NCI-H510A (cell line): Measurements from ENCODE around the gene ELOVL4.

Experiments used
- DNase-seq: peaks from one replicate; lab custom pipeline; 2025; lab: John Stamatoyannopoulos, UW

Gene ELOVL4

DNA sequence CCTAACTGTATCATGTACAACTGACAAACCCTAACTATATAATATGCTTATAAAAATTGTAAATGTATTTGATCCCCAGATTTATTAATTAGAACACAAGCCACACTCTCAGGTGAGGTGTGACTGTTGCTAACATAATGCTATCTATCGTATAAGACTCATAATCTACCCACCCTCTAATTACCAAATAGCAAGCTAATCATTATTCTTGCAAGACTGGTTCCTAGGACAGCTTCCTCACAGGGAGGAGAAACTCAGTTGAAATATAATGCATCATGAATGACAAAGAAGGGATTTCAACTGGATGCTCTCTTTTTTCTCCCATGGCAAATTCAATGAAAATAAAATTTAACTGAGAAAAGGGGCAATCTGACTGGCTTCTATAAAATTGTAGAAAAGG, 35.4 kb downstream of the ELOVL4 start:
- DNase-seq = no peak

GRCh38 chr6:79909517-79909916, 37.8 kb downstream of the ELOVL4 start:
- no peak for DNase-seq

DNA sequence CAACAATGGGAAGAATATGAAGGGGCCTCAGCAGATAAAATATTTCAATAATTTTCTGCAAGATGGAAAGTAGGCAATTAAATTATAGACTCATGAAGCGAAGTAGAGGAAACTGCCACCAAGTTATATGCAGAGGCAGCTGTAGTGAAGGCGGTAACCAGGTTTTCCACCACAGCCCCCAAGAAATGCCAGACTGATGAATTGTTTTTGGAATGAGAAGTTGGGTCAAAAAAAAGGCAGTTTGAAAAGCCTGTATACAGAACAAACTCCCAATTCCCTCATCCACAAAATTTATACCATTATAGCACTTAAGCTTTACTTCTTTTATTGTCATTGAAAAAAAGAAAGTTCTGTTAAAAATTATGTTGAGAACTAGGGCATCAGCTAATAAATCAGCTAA, 45.3 kb downstream of the ELOVL4 start:
- no peak for DNase-seq

DNA sequence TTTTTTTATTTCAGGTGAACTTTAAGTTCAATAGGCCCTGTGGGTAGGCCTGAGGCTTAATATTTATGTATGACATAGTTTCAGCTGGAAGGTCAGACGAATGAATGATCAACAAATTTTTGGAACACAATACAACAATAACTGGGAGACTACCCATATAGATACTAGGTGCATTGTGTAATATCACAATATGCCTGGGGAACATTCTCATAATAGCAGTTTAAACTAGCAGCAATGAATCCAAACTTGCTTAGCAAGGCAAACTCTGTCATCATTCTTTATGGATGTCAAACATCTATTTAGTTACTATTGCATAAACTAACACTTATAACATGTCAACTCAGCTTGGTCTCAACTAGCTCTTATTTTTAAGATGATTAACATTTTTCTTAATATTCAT, 49.3 kb downstream of the ELOVL4 start:
- DNase-seq = no peak

DNA sequence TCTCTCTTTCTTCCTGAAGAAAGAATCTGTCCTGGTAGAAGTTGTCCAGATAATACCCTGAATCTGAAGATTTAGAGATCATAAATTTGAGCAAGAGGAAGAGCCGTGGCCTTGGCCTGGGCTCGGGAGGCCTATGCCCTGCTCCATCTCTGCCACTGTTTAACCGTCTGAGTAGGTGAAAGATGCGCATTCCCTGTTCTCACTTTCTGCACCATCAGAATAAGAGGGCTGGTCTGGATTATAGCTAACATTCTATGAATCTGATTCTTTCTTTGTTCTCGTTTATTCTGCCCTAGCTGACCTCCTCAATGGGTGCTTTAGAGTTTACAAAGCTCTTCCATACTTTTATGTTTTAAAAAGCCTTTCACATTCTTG, 51.3 kb downstream of the ELOVL4 start:
- DNase-seq = no peak

DNA sequence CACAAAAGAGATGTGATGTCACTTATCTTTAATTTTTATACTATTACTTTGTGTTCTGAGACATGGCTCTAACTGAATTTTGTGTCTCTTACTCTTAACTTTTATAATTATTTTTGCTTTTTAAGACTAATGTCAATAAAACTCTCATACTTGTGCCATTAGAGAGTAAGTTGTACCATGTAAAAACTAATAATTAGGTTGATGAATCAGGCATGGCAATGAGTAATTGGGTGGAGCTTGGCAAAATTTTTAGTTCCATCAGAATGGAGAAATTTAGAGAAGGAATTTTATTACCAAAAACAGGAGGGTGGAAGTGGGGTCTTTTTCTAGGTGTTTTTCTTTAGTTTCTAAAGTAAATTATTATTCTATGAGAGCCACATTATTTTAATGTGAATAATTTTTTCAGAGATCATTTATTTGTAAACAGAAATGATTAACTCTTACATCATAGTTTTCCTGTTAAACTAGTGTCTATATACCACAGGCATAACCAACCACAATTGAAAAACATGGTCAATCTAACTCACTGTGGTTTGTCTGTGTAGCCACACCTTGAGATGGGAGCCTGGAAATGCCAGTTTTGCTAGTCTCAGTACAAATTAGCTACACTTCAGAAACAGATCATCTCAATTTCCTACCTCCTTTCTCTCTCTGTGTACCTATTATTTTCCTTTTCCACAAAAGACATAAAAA, 51.8 kb downstream of the ELOVL4 start:
- no peak for DNase-seq

GRCh38 chr6:79894939-79895338, 52.4 kb downstream of the ELOVL4 start:
- DNase-seq = no peak

GRCh38 chr6:79888587-79888986, 58.8 kb downstream of the ELOVL4 start:
- no peak for DNase-seq

GRCh38 chr6:79878142-79878748, 69.1 kb downstream of the ELOVL4 start:
- DNase-seq = no peak

DNA sequence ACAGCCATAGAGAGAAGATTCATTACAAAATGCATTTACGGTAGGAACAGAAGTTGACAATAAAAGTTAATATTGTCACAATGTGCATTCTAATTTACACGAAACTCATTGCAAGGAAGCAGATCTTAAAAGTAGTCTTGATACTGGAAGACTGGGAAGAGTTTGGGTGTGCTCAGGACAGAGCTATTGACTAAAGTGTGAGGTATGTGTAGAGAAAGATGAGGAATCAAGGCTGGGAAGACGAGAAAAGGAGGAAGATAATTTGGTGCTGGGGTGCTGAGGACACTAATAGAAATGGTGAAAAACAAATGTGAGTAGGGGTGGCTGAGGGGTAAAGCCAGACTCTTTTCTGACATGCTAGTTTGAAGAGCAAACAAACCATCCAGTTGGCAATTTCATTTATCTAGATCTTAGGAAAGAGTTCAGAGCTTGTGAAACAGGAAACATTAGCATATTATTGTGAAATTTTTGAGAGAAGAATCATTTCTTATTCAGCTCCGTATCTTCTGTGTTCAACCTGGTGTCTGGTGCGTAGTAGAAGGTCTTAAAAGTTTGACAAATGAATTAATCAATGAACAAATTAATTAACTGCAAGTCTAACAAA, 72.7 kb downstream of the ELOVL4 start:
- no peak for DNase-seq

DNA sequence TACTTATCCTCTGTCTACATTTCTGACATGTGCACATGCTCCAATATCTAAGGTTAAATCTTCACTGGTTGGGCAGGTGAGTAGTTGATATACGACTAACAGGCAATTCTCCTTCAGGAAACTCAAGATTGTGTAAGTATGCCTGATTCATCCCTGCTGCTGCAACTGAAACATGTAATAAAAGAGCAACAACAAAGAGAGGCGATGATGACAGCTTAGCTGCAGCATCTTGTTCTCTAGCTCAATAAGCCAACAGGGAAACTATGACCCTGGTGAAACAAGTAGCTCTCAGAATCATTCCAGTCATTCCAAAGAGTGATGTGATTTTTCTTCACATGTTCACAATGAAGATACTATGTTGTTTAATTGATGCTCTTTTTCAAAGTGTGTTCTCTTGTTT, 74.4 kb downstream of the ELOVL4 start:
- no peak for DNase-seq

GRCh38 chr6:79872303-79872702, 75.0 kb downstream of the ELOVL4 start:
- no peak for DNase-seq

- peak; percentile 63 for DNase-seq
These were observed 77.7 kb downstream of the ELOVL4 start for GRCh38 chr6:79869600-79870084.

DNA sequence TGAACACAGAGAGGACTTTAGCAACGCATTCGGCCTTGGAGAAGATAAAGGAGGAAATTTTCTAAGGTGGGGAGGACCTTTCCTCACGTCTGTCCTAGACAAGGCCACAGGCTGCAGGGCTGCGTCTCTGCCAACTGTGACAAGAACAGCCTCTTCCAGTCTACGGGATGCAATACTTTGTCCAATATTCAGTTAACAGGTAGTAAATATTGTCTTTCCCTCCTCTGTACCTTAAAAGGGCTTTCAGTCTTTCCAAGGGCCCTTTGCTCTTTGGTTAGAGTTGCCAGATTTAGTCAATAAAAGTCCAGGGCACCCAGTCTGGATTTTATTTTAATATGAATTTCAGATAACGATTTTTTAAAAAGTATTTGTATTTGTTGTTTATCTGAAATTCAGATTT, 78.2 kb downstream of the ELOVL4 start:
- no peak for DNase-seq

DNA sequence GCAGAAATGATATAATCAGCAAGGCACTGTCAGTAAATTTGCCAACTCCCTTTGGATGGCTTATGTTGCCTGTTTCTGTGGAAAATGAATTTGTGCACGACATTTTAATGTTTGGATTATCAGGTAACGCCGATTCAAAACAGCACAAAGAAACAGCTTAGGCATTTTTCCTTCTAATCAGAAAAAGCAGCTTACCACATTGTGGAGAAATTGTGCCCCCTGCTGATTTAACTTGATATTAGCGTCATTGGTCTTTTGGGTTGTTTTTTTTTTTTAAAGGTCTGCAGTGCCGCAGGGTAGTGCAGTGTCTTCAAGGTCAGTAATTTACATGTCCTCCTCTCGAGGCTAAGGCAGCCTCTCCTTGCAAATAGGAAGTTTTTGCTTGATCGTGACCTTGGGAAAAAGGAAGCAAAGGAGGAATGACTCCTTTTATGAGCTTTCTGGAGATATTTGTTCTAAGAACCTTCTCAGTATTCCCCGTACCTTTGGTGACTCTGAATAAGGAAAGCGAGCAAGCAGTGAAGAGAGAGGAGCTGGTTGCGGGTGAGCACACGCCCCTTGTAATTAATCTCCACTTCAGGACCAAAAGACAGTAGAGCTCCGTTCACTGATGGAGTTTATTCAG, 79.1 kb downstream of the ELOVL4 start:
- peak; percentile 4 for DNase-seq
